Measurements from ENCODE around the gene KIF1A.

Gene KIF1A

GRCh38 chr2:240819126-240819857, 727 bp downstream of the KIF1A start:
- no peak for DNase-seq

GRCh38 chr2:240818293-240819125, 1.5 kb downstream of the KIF1A start:
- no peak for DNase-seq

DNA sequence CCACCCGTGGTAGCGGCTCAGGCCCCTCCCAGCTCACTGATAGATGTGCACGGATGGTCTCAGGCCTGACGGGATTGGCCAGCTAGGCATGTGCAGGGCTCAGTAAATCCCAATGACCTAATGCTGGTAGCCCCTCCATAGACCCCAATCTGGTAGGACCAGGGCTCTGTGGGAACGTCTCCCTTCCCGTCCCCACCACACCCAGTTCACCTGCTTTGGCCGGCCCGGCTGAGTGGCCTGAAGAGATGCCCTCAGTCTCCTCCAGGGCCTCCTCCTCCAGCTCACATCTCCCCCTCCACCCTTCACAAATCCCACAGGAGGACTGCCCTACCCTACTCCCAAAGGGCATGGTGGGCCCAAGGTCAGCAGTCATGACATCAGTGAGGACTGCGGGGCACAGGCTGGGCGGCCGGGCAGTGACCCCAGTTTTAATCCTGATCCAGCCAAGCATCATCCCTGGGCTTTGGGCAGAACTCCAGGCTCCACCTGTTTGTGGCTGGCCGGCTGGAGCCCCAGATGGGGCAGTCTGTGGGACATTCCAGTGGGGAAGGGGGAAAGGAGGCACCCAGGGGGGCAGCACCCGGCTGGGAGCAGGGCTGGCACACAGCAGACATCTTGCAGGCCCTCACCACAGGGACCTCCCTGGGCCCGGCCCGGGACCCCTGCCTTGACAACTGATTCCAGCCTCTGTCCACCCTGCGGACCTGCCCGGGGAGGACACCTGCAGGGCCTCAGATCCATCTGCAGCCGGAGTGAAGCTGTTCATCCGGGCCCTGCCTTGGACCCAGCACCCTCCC, 2.3 kb downstream of the KIF1A start:
- no peak for DNase-seq

GRCh38 chr2:240816584-240817495, 3.2 kb downstream of the KIF1A start:
- DNase-seq = no peak

- DNase-seq = no peak
Measured at GRCh38 chr2:240815761-240816583, 4.0 kb downstream of the KIF1A start.

- DNase-seq = no peak
Measured at GRCh38 chr2:240814946-240815760, 4.9 kb downstream of the KIF1A start.

DNA sequence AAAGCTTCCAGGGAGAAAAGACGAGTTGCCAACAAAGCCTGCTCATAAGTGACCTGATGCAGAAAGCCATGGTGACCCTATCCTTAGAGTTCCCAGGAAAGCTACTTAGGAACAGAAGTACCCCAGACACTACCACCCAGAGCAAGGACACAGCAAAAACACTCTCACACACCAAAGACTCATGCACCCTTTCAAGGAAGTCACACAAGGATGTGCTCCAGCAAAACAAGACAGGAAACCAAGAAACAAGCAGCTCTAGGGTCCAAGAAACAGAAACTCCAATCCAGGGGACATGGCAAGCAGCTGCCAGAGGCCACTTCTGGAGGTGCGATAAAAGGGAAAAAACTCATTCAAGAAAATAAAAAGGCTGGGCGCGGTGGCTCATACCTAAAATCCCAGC, 5.7 kb downstream of the KIF1A start:
- no peak for DNase-seq

DNA sequence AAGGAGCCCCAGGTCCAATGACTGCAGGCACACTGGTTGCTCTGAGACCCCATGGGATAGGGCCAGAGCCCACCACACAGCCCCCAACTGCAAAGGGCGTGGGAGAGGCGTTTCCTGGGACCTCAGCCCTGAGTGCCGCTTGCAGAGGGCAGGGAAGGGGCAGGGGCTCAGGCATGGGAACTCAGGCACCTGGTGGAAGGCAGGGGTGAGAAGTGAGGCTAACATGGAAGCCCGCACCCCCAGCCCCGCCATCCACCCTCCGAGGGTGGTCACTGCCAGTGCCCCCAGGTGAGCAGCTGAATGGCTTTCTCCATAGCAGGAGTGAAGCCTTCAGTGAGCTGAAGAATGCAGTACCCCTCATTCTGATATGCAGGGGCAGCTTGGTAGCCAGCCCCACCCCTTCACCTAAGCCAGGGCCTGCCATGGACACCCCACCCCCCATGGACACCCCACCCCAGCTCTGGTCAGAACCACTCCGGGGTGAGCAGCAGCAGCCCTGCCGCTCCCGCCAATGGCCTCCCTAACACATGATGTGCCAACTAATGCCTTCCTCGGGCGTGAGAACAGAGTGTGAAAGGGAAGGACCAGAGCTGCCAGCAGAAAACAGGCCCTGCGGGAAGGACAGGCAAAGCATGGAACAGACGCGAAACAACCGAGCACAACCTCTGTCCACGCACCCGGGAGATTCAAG, 6.6 kb downstream of the KIF1A start:
- DNase-seq = no peak

DNA sequence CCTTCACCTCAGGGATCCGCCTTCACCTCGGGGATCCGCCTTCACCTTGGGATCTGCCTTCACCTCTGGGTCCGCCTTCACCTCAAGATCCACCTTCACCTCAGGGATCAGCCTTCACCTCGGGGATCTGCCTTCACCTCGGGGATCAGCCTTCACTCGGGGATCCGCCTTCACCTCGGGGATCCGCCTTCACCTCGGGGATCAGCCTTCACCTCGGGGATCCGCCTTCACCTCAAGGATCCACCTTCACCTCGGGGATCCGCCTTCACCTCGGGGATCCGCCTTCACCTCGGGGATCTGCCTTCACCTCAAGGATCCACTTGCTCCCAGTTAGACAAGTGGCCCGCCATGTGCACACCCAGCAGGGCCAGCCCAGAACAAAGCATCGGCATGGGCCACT, 7.3 kb downstream of the KIF1A start:
- no peak for DNase-seq

DNA sequence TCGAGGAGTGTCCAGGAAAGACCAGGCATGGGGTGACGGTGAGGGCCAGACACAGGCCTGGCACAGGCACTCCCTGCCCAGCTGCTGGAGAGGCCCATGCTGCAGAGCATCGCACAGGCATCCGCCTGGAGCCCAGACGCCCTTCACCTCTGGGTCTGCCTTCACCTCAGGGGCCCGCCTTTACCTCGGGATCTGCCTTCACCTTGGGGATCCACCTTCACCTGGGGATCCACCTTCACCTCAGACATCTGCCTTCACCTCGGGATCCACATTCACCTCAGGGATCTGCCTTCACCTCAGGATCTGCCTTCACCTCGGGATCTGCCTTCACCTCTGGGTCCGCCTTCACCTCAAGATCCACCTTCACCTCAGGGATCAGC, 7.7 kb downstream of the KIF1A start:
- no peak for DNase-seq

GRCh38 chr2:240811346-240812300, 8.4 kb downstream of the KIF1A start:
- DNase-seq = no peak

DNA sequence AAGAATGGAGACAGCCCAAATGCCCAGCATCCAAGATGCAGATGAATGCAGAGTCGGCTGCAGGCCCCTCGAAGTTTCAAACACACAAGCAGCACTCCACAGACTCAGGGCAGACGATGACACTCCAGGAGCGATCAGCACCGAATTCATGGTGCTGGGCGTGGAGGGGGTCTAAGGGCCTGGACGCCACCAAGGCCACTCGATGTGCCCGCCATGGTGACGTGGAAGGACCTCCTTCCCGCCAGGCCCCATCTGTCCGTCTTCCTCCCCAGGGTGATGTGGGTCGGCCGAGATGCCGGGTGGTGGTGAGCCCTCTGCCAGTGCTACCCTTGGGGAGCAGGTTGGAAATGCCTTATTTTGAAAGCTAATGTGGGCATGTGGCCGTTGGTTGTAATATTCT, 9.4 kb downstream of the KIF1A start:
- no peak for DNase-seq

DNA sequence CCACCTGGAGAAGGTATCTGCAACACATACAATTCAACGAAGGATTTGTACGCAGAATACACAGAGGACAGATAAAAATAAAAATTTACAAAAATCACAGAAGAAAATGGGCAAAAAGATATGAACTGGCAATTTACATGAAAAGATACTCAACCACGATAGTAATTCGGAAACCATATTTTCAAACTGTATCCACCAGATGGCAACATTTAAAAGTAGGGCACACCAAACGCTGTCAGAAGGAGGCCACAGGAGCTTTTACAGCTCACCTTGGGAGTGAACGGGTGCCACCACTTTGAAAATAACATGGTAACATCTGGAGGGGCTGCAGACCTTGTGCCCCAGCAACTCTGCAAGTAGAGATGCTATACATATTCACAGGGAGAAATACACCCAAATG, 9.8 kb downstream of the KIF1A start:
- DNase-seq = no peak

DNA sequence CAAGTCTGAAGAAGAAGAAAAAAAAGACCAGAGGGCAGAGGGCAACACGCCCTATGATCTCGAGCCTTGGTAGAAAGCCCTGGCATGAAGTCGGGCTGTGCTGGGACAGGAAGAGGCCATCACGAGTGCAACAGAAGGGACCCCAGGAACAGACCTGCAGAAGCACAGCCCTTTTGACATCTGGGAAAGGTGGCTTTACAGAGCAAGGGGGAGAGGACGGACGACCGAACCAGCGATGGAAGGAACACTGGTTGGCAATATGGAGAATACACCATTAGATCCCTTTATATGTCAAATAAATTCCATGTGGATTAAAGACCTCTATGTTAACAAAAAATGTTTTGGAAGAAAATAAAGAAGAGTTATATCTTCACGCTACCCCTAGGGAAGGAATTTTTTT, 10.7 kb downstream of the KIF1A start:
- DNase-seq = no peak

GRCh38 chr2:240806459-240806858, 13.6 kb downstream of the KIF1A start:
- DNase-seq = no peak

DNA sequence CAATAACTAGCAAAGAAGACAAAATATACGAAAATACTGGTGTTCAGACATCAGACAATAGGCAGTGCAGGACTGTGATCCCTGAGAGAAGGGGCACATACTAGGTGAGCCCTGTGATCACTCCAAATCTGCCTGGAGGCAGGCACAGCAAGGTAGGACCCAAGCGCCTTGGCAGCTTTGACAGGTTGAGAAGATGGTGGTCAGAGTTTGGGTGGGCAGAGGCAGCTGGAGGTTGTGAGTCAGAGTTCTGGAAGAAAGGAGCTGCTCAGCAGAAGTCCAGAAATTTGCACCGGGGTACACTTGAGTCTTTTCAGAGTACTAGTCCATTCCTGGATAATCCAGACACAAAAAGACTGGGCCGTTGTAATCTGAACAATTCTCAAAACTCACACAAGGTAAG, 14.0 kb downstream of the KIF1A start:
- no peak for DNase-seq

GRCh38 chr2:240803191-240803590, 16.8 kb downstream of the KIF1A start:
- DNase-seq = no peak

GRCh38 chr2:240799033-240799820, 20.8 kb downstream of the KIF1A start:
- DNase-seq = no peak

All from NCI-H1417 treated with DMSO at 0.1 percent for 48 hours (cell line).